MG63 (cell line): ENCODE results near the gene NPHS1. TPM values are rescaled to one million over a fixed set of nuclear protein-coding genes. Genes with fewer than 3 reads are reported as not detected.
A peak's percentile ranks its signal among the peaks of the same experiment; 100 is the strongest.

Source experiments
- DNase-seq: peaks from one replicate; pipeline ENCODE4 v3.0.0-alpha.2; 2020
- H3K27me3 ChIP-seq: fragments of 250-450 bp; sonication (Bioruptor Pico); 2 replicates; pipeline ENCODE4 v1.5.1; 2020; ENCODE audit warnings: mild to moderate bottlenecking, moderate library complexity
- H3K36me3 ChIP-seq: fragments of 250-450 bp; sonication (Bioruptor Pico); 2 replicates; pipeline ENCODE4 v1.5.1; 2020; ENCODE audit warnings: mild to moderate bottlenecking, moderate library complexity
- H3K4me3 ChIP-seq: fragments of 250-450 bp; sonication (Bioruptor Pico); 2 replicates; pipeline ENCODE4 v1.5.1; 2020; ENCODE audit warnings: mild to moderate bottlenecking, moderate library complexity
- H3K9me3 ChIP-seq: fragments of 250-450 bp; sonication (Bioruptor Pico); 2 replicates; pipeline ENCODE4 v1.5.1; 2020; ENCODE audit warnings: mild to moderate bottlenecking, moderate library complexity
- total RNA-seq: library from RNA; depleted of rRNA; stranded (reverse); fragments of >200 nt; shearing (Covaris generic); gene quantifications from 2 replicates; pipeline ENCODE4 v1.2.3, GENCODE V29; 2014; ENCODE audit warnings: low replicate concordance

Gene NPHS1
- total RNA-seq, 1 experiment from 2014 or later: not detected

DNA sequence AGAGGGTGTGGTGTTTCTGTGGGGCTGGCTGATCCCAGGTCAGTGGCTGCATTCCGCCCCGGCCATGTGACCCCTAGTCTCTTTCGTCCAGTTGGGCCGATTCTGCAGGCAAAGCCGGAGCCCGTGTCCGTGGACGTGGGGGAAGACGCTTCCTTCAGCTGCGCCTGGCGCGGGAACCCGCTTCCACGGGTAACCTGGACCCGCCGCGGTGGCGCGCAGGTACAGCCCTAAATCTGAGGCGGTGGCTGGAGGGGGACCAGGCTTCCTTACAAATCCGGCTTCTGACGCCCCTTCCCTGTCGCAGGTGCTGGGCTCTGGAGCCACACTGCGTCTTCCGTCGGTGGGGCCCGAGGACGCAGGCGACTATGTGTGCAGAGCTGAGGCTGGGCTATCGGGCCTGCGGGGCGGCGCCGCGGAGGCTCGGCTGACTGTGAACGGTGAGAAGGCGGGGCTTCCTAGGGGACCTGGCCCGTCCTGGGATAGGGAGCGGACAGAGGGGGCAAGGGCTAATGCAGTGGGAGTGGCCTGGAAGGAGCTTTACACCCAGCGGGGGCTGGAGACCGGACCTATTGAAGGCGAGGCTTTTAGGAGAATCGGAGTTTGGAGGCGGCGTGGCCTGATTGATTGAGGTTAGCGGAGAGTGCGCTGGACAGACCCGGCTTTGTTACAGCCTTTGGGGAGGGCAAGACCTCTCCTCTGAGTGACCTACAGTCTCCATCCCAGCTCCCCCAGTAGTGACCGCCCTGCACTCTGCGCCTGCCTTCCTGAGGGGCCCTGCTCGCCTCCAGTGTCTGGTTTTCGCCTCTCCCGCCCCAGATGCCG lies 8.7 kb upstream of the NPHS1 start:
- no peak for DNase-seq
- Histone ChIP-seq H3K27me3 (peaks cover 11% of the 10 kb centered on the region), H3K36me3 (no peaks in the 10 kb centered on the region), H3K9me3 (no peaks in the 10 kb centered on the region), H3K4me3 (no peak overlapping the region)

DNA sequence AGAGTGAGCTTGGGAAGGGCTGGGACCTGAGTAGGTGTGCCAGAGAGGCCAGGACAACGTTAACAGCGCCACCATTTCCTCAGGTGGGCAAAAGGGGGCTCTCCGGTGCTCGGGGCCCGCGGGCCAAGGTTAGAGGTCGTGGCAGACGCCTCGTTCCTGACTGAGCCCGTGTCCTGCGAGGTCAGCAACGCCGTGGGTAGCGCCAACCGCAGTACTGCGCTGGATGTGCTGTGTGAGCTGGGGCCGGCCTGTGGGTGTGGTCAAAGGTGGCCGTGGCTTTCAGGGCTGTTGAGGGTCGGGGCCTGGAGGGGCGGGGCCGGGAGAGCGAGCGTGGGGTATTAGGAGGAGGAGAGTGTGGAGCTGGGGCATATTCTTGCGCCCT lies 8.1 kb upstream of the NPHS1 start:
- no peaks in the 10 kb centered on the region for H3K9me3 ChIP-seq
- H3K4me3 ChIP-seq: no peak overlapping the region
- H3K36me3 ChIP-seq: no peaks in the 10 kb centered on the region
- peaks cover 6% of the 10 kb centered on the region for H3K27me3 ChIP-seq
- DNase-seq: no peak

DNA sequence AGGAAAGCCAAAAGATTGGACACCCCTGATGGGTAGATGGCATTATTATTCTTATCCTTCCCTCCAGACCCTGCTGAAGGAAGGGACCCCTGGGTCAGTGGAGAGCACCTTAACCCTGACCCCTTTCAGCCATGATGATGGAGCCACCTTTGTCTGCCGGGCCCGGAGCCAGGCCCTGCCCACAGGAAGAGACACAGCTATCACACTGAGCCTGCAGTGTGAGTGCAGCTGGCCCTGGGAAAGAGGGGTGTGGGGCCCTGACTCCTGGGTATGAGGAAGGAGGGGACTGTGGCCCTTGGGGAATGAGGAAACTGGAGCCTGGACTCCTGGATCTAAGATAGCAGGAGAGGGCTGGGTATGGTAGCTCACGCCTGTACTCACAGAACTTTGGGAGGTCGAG lies 7.1 kb upstream of the NPHS1 start:
- H3K27me3 ChIP-seq: peaks cover 5% of the 10 kb centered on the region
- no peak for DNase-seq

GRCh38 chr19:35858311-35858710 lies 6.0 kb upstream of the NPHS1 start:
- no peaks in the 10 kb centered on the region for H3K9me3 ChIP-seq
- H3K27me3 ChIP-seq: peaks cover 5% of the 10 kb centered on the region
- H3K4me3 ChIP-seq: no peak overlapping the region
- H3K36me3 ChIP-seq: no peaks in the 10 kb centered on the region
- no peak for DNase-seq

More for the DNA sequence above, 7.1 kb upstream of the NPHS1 start:
- no peak overlapping the region for H3K4me3 ChIP-seq
- H3K9me3 ChIP-seq: no peaks in the 10 kb centered on the region
- no peaks in the 10 kb centered on the region for H3K36me3 ChIP-seq

- no peak for DNase-seq
- Histone ChIP-seq H3K4me3 (peak within 1 kb of the TSS; percentile 36), H3K27me3 (peaks cover 5% of the 10 kb centered on the region)
Observed at GRCh38 chr19:35856546-35857149, 4.3 kb upstream of the NPHS1 start, which contains the start of gene KIRREL2. Gene KIRREL2, plus strand, starts transcription at chr19:35856911. Its CDS starts 209 bp downstream, at chr19:35857120.

DNA sequence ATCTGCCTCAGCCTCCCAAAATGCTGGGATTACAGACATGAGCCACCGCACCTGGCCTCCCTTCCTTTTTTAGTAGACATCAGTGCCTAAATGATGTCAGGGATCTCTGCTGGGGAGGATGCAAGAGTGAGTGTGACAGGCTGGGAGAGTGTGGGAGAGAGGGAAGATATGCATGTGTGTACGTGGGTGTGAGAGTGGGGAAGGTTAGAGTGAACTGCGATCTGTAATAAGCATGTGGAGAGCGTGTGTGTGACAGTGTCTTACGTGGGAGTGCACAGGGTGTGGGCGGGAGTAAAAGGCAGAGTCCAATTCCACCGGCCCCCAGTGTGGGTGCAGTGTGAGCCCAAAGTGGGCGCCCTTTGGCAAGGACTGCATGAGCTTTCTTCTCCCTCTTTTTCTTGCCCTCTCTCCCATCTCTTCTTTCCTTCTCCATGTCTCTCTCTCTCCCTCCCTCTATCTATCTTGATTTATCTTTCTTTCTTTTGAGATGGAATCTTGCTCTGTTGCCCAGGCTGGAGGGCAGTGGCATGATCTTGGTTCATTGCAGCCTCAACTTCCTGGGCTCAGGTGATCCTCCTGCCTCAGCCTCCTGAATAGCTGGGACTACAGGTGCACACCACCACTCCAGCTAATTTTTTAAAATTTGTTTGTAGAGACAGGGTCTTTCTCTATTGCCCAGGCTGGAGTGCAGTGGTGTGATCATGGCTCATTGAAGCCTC lies 893 bp upstream of the NPHS1 start:
- no peaks in the 10 kb centered on the region for H3K9me3 ChIP-seq
- H3K4me3 ChIP-seq: no peak overlapping the region
- H3K36me3 ChIP-seq: no peaks in the 10 kb centered on the region
- DNase-seq: no peak
- peaks cover 8% of the 10 kb centered on the region for H3K27me3 ChIP-seq

More at GRCh38 chr19:35856546-35857149, 4.3 kb upstream of the NPHS1 start, which contains the start of gene KIRREL2:
- H3K36me3 ChIP-seq: no peaks in the 10 kb centered on the region
- H3K9me3 ChIP-seq: no peaks in the 10 kb centered on the region

DNA sequence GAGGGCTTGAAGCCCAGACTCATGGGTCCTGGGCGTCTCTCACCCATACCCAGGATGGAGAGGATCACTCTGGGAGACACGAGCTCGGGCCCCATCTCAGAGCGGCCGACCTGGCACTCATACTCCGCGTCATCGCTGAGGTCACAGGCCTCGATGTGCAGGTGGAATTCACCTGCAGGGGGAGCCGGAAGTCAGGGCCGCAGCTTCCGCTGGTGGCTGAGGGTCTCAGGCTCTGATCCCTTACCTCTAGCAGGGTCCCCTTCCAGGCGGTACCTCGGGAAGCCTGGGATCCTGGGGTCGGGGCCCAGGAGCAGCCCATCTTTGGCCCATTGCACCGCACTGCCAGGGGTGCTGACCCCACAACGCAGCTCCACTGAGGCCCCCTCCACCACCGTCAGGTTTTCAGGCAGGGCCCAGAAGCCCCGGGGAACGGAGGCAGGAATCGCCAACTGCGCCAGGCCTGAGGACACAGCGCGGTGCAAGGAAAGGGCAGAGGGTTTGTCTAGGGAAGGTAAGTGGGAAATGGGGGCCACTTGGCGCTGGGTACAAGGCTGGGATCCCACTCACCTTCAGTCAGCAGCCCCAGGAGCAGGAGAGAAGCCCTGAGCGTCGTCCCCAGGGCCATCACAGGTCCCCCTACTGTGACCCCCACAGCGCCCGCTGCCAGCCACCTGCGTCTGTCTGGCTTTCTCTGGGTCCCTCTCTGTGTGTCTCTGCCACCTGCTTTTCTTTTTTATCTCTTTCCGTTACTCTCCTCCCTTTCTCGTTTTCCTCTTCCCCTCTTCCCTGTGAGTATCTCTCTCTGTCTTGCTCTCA lies 883 bp downstream of the NPHS1 start:
- DNase-seq: no peak
- Histone ChIP-seq H3K27me3 (peaks cover 9% of the 10 kb centered on the region), H3K4me3 (no peak overlapping the region), H3K9me3 (no peaks in the 10 kb centered on the region), H3K36me3 (no peaks in the 10 kb centered on the region)

DNA sequence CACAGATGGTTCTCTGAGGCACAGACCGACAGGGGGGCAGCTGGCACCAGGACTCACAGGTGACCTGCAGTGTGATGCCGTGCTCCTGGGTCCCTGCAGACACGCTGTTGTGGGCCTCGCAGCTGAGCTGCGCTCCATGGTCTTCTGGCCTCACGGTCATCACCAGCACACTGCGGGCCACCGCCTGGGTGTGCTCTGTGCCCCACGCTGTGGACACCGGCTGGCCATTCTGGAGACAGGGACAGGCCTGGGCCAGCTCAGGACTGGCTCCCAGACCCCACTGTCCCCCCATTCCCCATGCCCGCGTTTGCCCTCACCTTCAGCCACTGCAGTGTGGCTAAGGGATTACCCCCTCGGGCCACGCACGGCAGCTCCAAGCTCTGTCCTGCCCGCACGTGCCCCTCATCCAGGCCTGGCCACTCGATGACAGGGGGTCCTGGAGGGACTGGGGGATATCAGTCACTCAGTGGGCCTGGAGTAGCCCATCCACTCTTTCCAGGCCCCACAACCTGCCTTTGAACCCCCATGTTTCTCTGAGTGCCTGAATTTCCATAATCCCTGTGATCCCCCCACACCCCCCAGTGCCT lies 3.3 kb downstream of the NPHS1 start:
- no peak for DNase-seq
- Histone ChIP-seq H3K27me3 (peaks cover 30% of the 10 kb centered on the region), H3K36me3 (no peaks in the 10 kb centered on the region)

GRCh38 chr19:35848486-35848885 lies 3.8 kb downstream of the NPHS1 start:
- Histone ChIP-seq H3K4me3 (no peak overlapping the region), H3K9me3 (no peaks in the 10 kb centered on the region), H3K27me3 (peaks cover 35% of the 10 kb centered on the region), H3K36me3 (no peaks in the 10 kb centered on the region)
- DNase-seq: no peak

More for the DNA sequence above, 3.3 kb downstream of the NPHS1 start:
- H3K4me3 ChIP-seq: no peak overlapping the region
- no peaks in the 10 kb centered on the region for H3K9me3 ChIP-seq

DNA sequence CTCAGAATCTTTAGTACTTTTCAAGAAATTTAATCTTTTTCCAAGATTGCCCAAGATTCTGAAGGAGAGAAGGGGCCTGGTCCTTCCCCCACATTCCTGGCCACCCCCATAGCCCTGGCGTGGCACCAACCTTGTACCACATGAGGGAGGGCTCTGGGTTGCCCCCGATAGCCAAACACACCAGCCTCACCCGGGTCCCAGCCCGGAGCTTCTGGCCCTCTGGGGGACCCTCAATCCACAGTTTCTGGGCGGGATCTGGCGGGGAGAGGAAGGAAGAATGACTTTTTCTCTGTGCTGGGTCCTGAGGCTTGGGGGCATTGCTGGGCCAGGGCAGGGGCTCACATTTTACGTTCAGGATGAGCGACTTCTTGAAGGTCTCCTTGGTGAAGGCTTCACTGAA lies 4.4 kb downstream of the NPHS1 start:
- Histone ChIP-seq H3K4me3 (no peak overlapping the region), H3K9me3 (no peaks in the 10 kb centered on the region), H3K27me3 (peaks cover 39% of the 10 kb centered on the region), H3K36me3 (no peaks in the 10 kb centered on the region)
- no peak for DNase-seq

DNA sequence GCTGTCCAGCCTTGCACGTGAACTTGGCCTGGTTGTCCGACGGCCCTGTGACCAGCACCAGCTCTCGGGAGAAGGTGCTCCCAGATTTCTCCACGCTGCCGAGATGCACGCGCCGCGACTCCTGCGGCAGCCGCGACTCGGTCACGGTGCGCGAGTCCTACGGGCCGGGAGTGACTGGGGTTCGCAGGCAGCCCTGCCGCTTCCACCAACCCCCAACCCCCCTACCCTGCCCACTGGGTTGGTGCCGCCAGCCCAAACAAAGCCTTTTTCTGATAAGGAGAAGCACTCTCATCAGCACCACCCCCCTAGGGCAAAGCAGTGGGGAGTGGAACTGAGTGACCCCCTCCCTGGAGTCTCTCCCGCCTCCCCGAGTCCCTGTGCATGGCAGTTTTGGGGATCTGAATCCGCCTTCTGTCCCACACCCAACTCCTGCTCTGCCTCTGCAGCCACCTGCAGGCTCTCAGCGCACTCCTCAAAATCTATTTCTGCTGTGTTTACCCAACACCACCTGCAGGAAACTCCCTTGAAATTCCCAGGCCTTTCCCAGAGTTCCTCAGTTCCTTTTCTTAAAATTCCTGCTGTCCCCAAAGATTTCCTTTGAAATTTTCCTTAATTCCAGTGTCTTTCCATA lies 6.2 kb downstream of the NPHS1 start:
- no peak for DNase-seq
- no peak overlapping the region for H3K4me3 ChIP-seq
- H3K36me3 ChIP-seq: no peaks in the 10 kb centered on the region
- peaks cover 46% of the 10 kb centered on the region for H3K27me3 ChIP-seq
- no peaks in the 10 kb centered on the region for H3K9me3 ChIP-seq

DNA sequence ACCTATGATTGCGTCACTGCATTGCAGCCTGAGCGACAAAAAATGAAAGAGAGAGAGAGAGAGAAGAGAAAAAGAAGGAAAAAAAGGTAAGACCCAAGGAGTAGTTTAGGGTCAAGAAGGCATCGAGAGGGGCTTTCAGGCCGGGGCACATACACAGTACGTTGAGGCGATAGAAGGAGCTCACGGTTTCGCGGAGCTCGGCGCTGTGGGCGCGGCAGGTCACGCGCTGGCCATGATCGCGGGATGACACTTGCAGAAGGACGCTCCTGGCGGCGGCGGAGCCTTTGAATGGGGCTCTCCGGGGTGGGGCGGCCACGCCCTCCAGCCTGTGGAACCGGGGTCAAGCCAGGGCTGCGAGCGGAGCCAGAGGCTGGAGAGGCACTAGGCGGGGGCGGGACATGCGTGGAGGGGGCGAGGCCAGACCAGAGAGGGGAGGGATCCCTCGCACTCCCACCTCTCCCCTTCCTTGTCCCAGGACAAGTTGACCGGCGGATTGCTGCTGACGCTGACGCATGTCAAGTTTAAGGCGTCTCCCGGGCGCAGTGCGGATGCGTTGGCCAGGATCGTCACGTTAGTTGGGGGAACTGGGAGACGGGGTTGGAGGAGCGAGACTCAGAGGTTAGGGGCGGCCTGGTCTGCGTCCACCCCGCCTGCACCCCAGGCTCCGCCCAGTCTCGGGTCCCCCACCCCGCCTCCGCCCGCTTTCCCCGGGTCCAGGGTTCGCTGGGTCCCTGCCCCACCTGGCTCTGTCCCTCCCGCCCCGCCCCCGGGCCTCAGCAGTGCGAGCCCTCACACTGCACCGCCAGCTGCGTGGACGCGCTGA lies 6.9 kb downstream of the NPHS1 start:
- Histone ChIP-seq H3K9me3 (no peaks in the 10 kb centered on the region), H3K4me3 (no peak overlapping the region), H3K27me3 (peaks cover 46% of the 10 kb centered on the region), H3K36me3 (no peaks in the 10 kb centered on the region)
- DNase-seq: peak; percentile 28

GRCh38 chr19:35844482-35845214 lies 7.7 kb downstream of the NPHS1 start:
- Histone ChIP-seq H3K27me3 (peaks cover 46% of the 10 kb centered on the region), H3K9me3 (peaks cover under 1% of the 10 kb centered on the region; the same call in 1 of the 2 replicates), H3K36me3 (no peaks in the 10 kb centered on the region), H3K4me3 (no peak overlapping the region)
- DNase-seq: no peak

DNA sequence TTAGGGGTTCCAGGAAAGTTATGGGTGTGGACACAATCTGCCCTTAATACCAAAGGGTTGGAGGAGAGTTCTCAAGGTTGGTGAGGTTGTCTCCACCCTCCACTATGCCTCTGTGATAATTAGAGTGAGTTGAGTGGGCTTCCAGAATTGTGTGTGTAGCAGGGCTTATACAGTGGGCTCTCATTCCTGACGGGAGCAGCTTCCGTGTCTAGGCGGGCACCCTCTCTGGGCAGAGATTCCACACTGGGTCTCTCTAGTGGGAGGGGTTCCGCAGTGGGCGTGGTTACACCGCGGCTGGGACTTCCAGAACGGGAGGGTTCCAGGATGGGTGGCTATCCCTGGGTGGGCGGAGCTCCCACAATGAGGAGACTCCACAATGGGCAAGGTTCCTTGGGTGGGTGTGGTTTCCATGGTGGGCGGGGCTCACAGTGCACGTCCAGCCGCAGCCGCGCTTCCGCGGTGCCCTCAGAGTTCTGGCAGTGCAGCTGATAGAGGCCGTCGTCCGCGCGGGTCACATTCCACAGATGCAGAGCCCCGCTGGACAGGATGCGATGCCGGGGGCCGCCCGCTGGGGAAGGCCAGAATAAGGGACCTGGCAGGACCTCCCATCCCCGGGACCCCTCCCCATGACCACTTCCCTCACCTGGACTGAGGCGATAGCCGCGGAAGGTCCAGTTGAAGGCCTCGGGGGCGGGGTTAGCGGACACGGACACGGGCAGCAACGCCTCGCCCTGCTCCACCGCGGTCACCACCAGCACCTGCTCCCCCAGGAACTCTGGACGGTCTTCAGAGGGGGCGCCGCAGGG lies 8.4 kb downstream of the NPHS1 start:
- Histone ChIP-seq H3K27me3 (peaks cover 46% of the 10 kb centered on the region), H3K4me3 (no peak overlapping the region), H3K9me3 (peaks cover 4% of the 10 kb centered on the region; the same call in 1 of the 2 replicates), H3K36me3 (no peaks in the 10 kb centered on the region)
- DNase-seq: peak; percentile 44
